ENCODE measurements around the gene TPRG1L. TPM values are rescaled to one million over a fixed set of nuclear protein-coding genes. Genes with fewer than 3 reads are reported as not detected.
"Not testable (repeated sequence)": the region's sequence is repeated elsewhere in the genome, so short reads cannot be mapped to it uniquely, and the experiment has no call there.

The TPRG1L gene
- polyA plus RNA-seq = 37.8 TPM

GRCh38 chr1:3624200-3625136 is at the start of gene TPRG1L:
TPRG1L (plus strand) TSS chr1:3625015; CDS start chr1:3625073, 58 bp downstream.
- Mint-ChIP-seq H3K4me1 (peaks cover 23 to 26% (median 26%) of the 10 kb centered on the region in 3 donors), H3K27me3 (no peaks in the 10 kb centered on the region), H3K27ac (peak within 1 kb of the TSS; percentile 86 to 95 (median 93)), H3K9me3 (no peaks in the 10 kb centered on the region), H3K36me3 (peaks cover 1% of the 10 kb centered on the region), H3K4me3 (peak within 1 kb of the TSS; percentile 93 to 99 (median 94))

GRCh38 chr1:3575515-3575914 is 49.3 kb upstream of the TPRG1L start:
- H3K36me3 Mint-ChIP-seq, H3K4me1 Mint-ChIP-seq, H3K27me3 Mint-ChIP-seq, H3K9me3 Mint-ChIP-seq: not testable (repeated sequence)
- Mint-ChIP-seq H3K4me3 (peak overlapping the region in 1 of 4 donors; percentile 72), H3K27ac (peak overlapping the region in 1 of 3 donors; percentile 76)

- no peaks in the 10 kb centered on the region for H3K9me3 Mint-ChIP-seq
- H3K27me3 Mint-ChIP-seq = peaks cover 8% of the 10 kb centered on the region
- peaks cover 2% of the 10 kb centered on the region for H3K36me3 Mint-ChIP-seq
- H3K4me1 Mint-ChIP-seq = peaks cover 0 to 3% (median 0%) of the 10 kb centered on the region in 3 donors
- H3K4me3 Mint-ChIP-seq = no peak overlapping the region
- peak overlapping the region in 1 of 3 donors; percentile 76 for H3K27ac Mint-ChIP-seq
Observed at GRCh38 chr1:3575993-3576392, 48.8 kb upstream of the TPRG1L start.

- Mint-ChIP-seq H3K27ac (no peak overlapping the region), H3K27me3 (peaks cover 8% of the 10 kb centered on the region), H3K4me1 (peaks cover 0 to 3% (median 0%) of the 10 kb centered on the region in 3 donors), H3K36me3 (peaks cover 2% of the 10 kb centered on the region), H3K9me3 (no peaks in the 10 kb centered on the region), H3K4me3 (peak overlapping the region in 1 of 4 donors; percentile 60)
Observed at GRCh38 chr1:3577300-3577699, 47.5 kb upstream of the TPRG1L start.

GRCh38 chr1:3577711-3578432 is 46.9 kb upstream of the TPRG1L start:
- H3K27ac Mint-ChIP-seq = no peak overlapping the region
- H3K27me3 Mint-ChIP-seq = peaks cover 8% of the 10 kb centered on the region
- peaks cover 0 to 3% (median 0%) of the 10 kb centered on the region in 3 donors for H3K4me1 Mint-ChIP-seq
- peaks cover 2% of the 10 kb centered on the region for H3K36me3 Mint-ChIP-seq
- H3K4me3 Mint-ChIP-seq = peak overlapping the region in 2 of 4 donors; percentile 23 to 60
- H3K9me3 Mint-ChIP-seq = no peaks in the 10 kb centered on the region

- no peak overlapping the region for H3K4me3 Mint-ChIP-seq
Observed at GRCh38 chr1:3578433-3578805, 46.4 kb upstream of the TPRG1L start.

GRCh38 chr1:3578906-3579305 is 45.9 kb upstream of the TPRG1L start:
- no peak overlapping the region for H3K4me3 Mint-ChIP-seq
- peaks cover 8% of the 10 kb centered on the region for H3K27me3 Mint-ChIP-seq
- peaks cover 0 to 3% (median 0%) of the 10 kb centered on the region in 3 donors for H3K4me1 Mint-ChIP-seq
- peaks cover 2% of the 10 kb centered on the region for H3K36me3 Mint-ChIP-seq
- no peaks in the 10 kb centered on the region for H3K9me3 Mint-ChIP-seq
- no peak overlapping the region for H3K27ac Mint-ChIP-seq

More at GRCh38 chr1:3578433-3578805, 46.4 kb upstream of the TPRG1L start:
- Mint-ChIP-seq H3K9me3 (no peaks in the 10 kb centered on the region), H3K27me3 (peaks cover 8% of the 10 kb centered on the region), H3K27ac (no peak overlapping the region), H3K36me3 (peaks cover 2% of the 10 kb centered on the region), H3K4me1 (peaks cover 0 to 3% (median 0%) of the 10 kb centered on the region in 3 donors)

GRCh38 chr1:3579626-3580025 is 45.2 kb upstream of the TPRG1L start:
- no peak overlapping the region for H3K4me3 Mint-ChIP-seq
- H3K9me3 Mint-ChIP-seq = no peaks in the 10 kb centered on the region
- H3K27me3 Mint-ChIP-seq = peaks cover 6% of the 10 kb centered on the region
- peaks cover 0 to 3% (median 0%) of the 10 kb centered on the region in 3 donors for H3K4me1 Mint-ChIP-seq
- no peaks in the 10 kb centered on the region for H3K36me3 Mint-ChIP-seq
- no peak overlapping the region for H3K27ac Mint-ChIP-seq

GRCh38 chr1:3580231-3580630 is 44.6 kb upstream of the TPRG1L start:
- H3K27ac Mint-ChIP-seq = no peak overlapping the region
- H3K36me3 Mint-ChIP-seq = no peaks in the 10 kb centered on the region
- peaks cover 6% of the 10 kb centered on the region for H3K27me3 Mint-ChIP-seq
- no peaks in the 10 kb centered on the region for H3K9me3 Mint-ChIP-seq
- no peak overlapping the region for H3K4me3 Mint-ChIP-seq
- H3K4me1 Mint-ChIP-seq = peaks cover 0 to 3% (median 0%) of the 10 kb centered on the region in 3 donors

- H3K9me3 Mint-ChIP-seq = no peaks in the 10 kb centered on the region
- peaks cover 6% of the 10 kb centered on the region for H3K27me3 Mint-ChIP-seq
- H3K4me1 Mint-ChIP-seq = peaks cover 0 to 3% (median 0%) of the 10 kb centered on the region in 3 donors
- H3K27ac Mint-ChIP-seq = no peak overlapping the region
- no peaks in the 10 kb centered on the region for H3K36me3 Mint-ChIP-seq
- no peak overlapping the region for H3K4me3 Mint-ChIP-seq
Observed at GRCh38 chr1:3581296-3582036, 43.3 kb upstream of the TPRG1L start.

GRCh38 chr1:3583751-3584150 is 41.1 kb upstream of the TPRG1L start:
- H3K9me3 Mint-ChIP-seq, H3K4me1 Mint-ChIP-seq, H3K36me3 Mint-ChIP-seq, H3K27me3 Mint-ChIP-seq, H3K27ac Mint-ChIP-seq, H3K4me3 Mint-ChIP-seq: not testable (repeated sequence)

GRCh38 chr1:3584915-3585314 is 39.9 kb upstream of the TPRG1L start:
- no peaks in the 10 kb centered on the region for H3K27me3 Mint-ChIP-seq
- no peak overlapping the region for H3K4me3 Mint-ChIP-seq
- H3K27ac Mint-ChIP-seq = no peak overlapping the region
- H3K4me1 Mint-ChIP-seq = no peaks in the 10 kb centered on the region
- no peaks in the 10 kb centered on the region for H3K36me3 Mint-ChIP-seq
- H3K9me3 Mint-ChIP-seq = no peaks in the 10 kb centered on the region

GRCh38 chr1:3585353-3585868 is 39.4 kb upstream of the TPRG1L start:
- not testable (repeated sequence) for H3K36me3 Mint-ChIP-seq

GRCh38 chr1:3585940-3586568 is 38.8 kb upstream of the TPRG1L start:
- H3K9me3 Mint-ChIP-seq = no peaks in the 10 kb centered on the region
- H3K4me1 Mint-ChIP-seq = no peaks in the 10 kb centered on the region
- no peak overlapping the region for H3K27ac Mint-ChIP-seq
- no peak overlapping the region for H3K4me3 Mint-ChIP-seq
- no peaks in the 10 kb centered on the region for H3K27me3 Mint-ChIP-seq
- H3K36me3 Mint-ChIP-seq = no peaks in the 10 kb centered on the region

More at GRCh38 chr1:3585353-3585868, 39.4 kb upstream of the TPRG1L start:
- H3K4me3 Mint-ChIP-seq, H3K27ac Mint-ChIP-seq, H3K4me1 Mint-ChIP-seq, H3K27me3 Mint-ChIP-seq, H3K9me3 Mint-ChIP-seq: not testable (repeated sequence)

Measured in IgD-negative memory B cell (primary cell).